Activated CD4-positive, alpha-beta T cell treated with anti-CD3 and anti-CD28 coated beads for 48 hours (primary cell): ENCODE measurements around the gene RALGAPA2.

Experiments used
- DNase-seq: peaks from one replicate; pipeline ENCODE4 v3.0.0-alpha.2; 2020

RALGAPA2 gene

DNA sequence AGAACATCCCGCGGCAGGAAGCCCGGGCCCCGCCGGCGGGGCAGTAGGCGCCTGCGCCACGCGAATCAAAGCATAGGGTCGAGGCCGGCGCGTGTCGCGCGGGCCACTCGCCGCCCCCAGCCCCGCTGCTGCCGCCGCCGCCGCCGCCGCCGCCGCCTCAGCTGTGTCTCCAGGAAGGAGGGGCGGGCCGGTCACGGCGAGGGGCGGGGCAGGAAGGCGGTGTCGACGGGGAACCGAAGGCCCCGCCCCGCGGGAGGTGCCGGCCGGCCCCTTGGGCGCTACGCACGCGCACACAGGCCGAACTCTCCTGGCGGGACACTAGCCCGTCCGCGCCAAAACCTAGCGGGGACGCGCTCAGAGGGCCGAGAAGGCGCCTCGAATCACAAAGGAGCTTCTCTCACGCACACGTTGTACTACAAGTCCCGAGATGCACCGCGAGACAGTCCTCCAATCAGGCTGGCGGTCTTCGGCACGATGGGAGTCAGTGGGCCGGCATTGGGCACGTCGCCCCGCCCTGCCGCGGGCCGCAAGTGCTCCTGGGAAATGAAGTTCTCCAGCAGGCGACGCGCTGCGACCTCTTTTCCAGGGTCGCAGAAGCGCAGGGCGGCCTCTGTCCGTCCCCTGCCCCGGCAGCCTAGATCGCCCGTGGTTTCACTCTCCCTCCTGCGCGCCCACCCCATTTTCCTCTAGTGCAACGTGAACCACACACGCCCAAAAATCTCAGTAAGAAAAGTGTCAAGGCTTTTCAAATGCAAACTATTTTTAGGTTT is at the start of gene RALGAPA2:
Gene RALGAPA2, minus strand, starts transcription at position 171 of the 770 bp plus-strand sequence. Its CDS starts 164 bp downstream, at position 7.
- DNase-seq = peak; percentile 96

DNA sequence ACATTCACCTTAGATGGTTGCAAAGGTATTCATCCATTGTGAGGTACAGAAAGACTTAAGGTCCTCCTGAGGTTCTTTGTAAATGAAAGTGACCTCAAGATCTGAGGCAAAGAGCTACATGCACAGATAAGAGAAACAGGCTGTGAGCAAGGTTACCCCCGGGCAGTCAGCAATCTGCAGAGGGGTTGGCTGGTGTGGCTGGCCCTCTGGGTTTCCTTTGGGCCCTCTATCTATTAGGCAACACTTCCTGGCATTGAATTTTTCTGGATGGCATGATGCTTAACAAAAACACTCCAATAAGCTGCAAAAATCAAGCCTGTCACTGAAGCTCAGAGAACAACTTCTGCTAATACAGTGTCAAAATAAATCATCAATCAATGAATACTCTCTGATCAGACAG is 48.9 kb upstream of the RALGAPA2 start:
- no peak for DNase-seq

DNA sequence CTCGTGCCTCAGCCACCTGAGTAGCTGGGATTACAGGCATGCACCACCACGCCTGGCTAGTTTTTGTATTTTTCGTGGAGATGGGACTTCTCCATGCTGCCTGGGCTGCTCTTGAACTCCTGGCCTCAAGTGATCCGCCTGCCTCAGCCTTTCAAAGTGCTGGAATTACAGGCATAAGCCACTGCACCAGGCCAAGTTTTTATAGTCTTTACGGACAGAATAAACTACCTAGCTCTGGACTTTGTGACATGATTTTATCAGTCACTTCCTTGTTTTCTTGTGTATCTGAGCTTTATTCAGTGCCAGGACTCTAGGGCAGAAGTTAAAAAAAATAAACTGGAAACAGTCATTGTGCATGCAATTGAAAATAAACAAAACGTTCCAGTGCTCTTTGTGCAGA is 46.7 kb upstream of the RALGAPA2 start:
- no peak for DNase-seq

DNA sequence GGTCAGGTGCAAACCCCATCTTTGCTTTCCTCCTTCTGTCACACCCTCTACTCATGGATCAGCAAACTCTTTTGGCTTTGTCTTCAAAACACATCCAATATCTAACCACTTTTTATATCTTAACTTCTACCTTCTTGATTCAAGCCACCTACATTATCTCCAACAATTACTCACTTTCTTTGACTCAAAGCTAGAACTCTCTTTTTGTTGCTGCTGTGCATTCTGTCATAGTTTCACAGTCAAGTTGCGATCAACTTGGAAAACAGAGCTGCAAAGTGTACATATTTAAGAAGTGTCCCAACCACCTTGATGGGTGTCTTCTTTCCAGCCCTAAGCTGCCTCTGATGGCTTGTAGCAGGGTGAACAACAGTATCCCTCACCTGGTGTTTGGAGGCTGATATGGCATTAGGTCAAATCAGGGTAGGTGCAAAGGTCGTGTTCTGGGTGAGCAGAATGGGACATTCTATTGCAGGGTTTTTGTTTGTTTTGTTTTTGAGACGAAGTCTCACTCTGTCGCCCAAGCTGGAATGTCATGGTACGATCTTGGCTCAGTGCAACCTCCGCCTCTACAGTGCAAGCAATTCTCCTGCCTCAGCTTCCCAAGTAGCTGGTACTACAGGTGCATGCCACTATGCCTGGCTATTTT is 43.4 kb upstream of the RALGAPA2 start:
- DNase-seq = no peak

DNA sequence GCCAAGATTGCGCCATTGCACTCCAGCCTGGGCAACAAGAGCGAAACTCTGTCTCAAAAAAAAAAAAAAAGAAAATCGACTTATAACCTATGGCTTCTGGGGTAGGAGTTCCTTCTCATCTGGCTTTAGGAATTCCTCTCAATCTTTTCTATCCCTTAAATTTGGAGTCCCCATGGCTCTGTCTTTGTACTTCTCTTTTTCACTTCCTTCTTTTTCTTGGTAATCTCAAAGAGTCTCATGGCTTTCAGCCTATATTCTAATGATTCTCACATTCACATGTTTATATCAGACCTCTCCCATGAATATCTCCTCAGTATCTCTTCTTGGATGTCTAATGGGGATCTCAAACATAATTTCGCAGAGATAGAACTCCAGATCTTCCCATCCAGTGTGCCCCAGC is 42.8 kb upstream of the RALGAPA2 start:
- no peak for DNase-seq

DNA sequence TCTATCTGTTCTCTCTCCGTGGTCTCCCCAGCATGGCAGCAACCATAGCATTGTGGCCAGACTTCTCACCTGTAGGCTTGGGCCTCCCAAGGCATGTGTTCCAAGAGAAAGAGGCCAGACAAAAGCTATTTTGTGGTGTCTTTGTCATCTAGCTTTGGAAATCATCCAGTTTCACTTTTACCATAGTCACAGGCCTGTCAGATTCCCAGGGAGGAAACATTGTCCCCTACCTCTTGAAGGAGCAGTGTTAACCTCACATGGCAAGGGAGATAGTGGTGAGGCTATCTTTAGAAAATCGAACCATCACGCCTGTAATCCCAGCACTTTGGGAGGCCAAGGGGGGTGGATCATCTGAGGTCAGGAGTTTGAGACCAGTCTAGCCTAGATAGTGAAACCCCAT is 42.3 kb upstream of the RALGAPA2 start:
- DNase-seq = no peak

DNA sequence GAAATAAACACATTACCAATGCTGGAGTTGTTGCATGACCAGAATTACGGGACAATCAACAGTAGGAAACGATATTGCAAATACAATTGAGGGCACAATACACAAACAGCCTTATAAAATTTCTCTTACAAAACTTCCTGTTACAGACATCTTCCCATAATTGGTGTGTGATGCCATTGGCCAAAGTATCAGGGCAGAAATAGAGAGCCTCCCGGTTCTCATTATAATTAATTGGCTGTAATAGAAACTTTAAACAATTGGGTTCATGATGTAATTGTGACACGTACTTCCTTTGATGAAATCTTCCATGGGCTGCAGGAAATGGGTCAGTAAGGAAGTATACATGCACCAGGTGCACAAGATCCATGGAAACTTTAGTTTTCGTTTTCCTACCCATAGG is 40.3 kb upstream of the RALGAPA2 start:
- no peak for DNase-seq

DNA sequence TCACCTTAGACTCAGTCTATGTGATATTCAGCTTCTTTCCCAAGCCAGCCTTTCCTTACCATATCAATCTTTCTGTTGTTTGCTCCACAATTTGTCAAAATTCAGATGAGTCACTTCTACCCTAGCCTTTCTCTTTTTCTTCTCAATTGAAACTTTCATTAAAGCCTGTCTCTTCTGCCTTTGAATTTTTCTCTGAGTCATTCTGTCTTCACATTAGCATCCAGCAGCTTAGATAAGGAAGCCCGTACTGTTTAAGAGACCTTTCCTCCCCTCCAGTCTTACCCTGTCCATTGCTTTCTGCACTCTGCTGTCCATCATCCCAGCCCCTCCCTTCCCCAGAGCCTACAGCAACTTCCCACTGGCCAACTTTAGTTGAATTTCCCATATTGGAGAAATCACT is 34.9 kb upstream of the RALGAPA2 start:
- DNase-seq = no peak

DNA sequence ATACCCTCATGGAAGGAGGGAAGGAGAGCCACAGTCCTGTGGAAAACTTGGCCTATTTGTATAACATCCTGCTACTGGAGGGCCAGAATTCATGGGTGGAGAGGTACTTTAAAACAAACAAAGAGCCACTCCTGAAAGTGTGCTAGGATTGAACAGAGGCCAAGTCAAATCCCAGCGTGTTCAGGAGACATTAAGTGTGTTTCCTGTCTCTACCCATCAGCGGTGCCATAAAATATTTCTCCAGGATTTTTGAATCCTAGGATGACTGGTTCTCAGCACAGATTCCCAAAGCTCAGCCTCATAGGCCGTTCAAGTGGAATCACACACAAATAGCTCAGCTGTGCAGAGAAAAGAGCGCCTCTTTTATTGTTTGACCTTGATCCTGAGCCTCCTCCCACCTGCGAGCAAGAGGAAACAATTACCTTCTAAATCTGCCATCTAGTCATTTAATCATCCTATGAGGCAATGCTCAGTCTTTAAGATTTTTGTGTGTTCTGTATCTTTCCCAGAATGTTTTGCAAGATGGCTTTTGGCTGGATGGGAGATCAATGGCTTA is 31.8 kb upstream of the RALGAPA2 start:
- no peak for DNase-seq

DNA sequence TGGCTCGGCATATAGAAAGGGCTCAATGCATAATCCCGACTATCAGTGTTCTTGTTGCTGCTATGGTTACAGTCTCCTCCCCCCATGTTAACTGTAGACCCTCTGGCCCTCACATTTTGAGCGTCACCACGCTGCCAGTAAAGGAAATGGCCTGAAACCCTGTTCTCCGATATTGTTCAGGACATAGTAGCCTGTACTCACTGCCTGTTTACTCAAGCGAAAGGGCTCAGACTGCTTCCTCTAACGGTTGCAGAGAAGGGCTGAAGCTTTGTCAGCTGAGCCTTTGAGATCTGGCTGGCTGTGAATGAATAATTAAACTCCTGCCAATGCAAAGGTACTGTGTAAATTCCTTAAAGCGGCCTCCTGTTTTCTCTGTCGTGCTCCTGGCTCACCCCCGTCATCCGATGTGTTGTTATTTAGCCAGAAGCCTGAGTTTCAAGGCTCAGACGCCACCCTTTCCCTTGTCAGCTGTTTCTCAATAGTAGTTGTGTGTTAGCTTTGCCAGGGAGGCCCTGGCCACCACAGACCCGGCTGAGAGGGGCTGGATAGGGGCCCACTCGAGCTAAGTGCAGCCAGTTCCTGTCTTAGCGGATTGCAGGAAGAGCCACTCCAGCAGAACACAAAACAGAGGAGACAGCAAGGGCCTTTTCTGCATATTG is 31.2 kb upstream of the RALGAPA2 start:
- DNase-seq = no peak

DNA sequence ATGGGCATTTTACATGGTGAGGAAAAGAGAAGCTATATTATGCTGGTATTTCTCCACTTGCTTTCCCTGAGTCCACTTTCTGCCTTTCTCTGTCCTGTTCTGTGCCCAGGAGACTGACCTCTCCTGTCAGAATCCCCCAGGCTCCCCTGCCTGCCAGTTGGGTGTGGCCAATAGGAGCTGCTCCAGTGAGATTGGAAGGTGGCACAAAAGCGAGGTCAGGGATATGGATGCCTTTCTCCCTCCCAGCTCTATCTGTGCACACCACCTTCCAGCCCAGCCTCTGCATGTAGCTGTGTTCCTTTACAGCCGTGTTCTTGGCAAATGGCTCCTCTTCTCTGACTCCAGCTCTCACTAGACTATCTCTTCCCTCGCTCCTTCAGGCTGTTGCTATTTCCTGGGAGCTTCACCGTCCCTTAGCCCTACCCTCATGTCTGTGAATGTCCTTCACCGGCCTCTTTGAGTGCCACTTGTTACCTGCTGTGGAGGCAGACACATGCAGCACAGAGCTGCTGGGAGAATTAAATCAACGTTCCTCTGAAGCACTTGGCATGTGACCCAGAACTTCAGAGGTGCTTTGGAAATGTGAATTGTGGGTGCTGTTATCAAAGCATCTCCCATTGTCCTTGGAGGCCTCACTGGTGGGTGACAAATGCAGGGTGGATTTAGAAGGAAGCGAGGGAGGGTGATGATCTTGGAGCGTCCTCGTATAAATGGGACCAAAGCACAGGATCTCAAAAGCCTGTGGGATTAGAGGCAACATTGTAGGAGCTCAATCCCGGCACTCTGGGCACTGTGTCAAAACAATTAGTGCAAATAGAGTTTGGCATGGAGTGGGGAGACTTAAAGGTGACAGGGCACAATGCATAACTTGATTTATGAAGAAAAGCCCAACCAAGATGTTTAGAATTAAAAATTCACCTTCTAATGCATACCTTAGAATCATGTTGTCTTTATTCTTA is 28.9 kb upstream of the RALGAPA2 start:
- no peak for DNase-seq

DNA sequence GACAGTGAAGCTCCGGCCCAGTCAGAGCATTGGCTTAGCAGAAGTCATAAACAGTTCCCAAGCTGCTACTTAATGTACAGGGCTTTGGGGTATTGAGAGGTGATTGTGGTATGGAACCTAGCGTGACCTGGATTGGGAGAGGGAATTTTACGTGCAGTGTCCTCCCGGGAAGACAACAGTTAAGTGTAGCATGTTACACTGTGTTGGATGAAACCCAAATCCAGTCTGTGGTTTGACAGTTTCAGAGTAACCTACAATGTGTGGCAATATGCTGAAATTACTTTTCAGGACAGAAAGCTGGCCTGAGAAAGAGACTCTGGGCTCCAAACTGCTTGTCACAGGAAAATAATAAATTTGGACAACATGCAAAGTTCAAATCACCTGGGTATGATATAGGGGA is 28.1 kb upstream of the RALGAPA2 start:
- DNase-seq = no peak

DNA sequence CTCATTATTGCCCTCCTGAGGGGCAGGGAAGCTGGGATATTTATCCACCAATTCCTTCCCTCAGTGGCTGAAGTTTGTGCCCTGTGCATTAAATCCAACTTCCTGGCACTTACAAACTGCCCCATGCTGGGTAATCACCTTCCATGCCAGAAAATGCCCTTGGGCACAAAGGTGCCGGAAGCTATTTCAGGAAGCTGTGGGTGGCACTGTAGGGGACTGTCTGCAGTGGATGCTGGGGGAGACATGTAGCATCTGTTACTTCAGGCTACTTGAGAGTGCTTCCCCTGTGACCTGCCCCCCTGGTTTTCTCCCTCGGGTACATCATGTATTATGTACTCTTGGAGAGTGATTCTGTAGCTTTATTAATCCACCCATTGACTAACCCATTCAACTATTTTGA is 24.7 kb upstream of the RALGAPA2 start:
- DNase-seq = no peak

DNA sequence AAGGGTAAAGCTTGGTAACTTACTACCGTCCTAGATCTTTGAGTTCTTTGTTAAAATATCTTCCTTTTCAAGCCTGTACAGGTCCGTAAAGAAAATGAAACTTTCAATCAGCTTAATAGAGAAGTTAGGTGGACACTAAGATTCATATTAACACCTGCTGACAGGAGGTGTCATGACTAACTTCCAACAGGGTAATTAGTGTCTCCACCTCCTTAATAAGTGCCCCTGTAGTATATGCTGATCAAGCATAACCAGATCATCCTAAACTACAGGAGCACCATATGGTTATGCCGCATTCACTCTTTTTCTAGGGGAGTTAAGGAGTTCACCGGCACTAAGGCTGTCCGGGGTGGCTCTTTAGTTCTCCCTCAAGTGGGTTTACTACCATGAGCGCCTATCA is 23.9 kb upstream of the RALGAPA2 start:
- no peak for DNase-seq

DNA sequence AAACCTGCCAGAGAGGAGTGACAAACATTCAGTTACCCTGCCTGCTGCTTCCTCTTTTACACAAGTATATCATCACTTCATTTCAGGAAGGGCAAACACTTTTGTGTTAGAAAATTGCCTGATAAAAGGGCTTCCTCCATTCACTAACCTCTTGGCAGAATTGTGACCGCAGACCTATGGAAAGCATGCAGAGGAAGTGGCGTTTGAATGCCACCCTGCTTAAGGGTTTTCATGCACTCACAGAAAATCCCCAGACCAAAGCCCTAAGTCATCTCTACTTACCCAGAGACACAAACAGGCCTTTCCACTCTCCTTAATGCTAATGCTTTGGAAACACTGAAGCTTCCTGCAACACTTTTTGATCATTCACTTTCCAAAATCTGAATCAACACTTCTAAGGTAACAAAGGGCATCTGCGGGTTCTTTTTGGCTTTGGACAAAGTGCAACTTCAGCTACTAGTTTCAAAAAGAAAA is 22.1 kb upstream of the RALGAPA2 start:
- peak; percentile 12 for DNase-seq

DNA sequence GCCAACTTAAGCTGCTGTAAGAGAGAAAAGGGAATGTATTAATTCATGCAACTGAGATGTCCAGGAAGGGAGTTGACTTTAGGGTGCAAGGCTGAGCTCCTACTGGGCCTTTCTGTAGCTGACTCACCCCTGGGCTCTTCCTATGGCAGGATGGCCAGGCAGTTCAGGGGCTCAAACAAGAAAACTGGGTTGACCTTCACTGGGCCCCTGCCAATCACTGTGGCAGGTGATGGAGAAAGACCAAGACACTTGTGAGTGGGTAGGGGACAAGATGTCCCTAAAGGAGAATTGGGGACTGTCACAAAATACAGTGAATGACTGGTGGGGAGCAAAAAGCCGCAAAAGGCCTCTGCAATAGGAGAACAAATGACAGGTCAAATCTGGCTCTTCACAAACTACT is 21.5 kb upstream of the RALGAPA2 start:
- no peak for DNase-seq

DNA sequence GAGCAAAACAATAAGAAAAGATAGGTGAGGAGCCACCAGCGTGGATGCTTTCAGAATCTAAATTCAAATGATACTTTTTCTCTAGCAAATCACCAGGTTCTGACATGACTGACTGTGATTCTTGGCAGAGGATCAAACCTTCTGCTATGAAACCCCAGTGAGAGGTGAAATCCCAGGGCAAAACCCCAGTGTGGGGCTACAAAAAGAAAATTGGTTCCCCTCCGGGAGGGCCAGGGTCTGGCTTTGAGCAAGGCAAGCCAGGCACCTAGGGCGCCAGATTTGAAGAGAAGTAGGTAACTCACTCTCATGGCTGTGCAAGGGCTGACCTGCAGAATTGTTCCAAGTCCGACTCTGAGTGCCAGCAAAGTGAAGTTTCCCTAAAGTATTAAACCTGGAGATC is 20.2 kb upstream of the RALGAPA2 start:
- no peak for DNase-seq

DNA sequence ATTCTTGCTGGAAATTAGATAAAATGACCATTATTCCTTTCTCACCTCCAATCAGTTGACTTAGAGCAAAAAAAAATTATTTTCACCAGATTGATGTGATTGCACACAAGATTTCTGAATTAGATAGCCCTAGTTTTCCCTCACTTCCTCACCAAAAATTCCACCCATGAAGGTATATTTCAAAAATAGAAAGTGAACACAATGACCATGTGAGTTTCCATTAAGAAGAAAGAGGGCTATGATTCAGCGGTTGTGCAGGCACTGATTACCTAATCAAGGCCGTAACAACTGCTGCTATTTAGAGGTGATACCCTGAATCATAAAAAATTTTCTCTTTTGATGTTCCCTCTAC is 19.5 kb upstream of the RALGAPA2 start:
- no peak for DNase-seq

DNA sequence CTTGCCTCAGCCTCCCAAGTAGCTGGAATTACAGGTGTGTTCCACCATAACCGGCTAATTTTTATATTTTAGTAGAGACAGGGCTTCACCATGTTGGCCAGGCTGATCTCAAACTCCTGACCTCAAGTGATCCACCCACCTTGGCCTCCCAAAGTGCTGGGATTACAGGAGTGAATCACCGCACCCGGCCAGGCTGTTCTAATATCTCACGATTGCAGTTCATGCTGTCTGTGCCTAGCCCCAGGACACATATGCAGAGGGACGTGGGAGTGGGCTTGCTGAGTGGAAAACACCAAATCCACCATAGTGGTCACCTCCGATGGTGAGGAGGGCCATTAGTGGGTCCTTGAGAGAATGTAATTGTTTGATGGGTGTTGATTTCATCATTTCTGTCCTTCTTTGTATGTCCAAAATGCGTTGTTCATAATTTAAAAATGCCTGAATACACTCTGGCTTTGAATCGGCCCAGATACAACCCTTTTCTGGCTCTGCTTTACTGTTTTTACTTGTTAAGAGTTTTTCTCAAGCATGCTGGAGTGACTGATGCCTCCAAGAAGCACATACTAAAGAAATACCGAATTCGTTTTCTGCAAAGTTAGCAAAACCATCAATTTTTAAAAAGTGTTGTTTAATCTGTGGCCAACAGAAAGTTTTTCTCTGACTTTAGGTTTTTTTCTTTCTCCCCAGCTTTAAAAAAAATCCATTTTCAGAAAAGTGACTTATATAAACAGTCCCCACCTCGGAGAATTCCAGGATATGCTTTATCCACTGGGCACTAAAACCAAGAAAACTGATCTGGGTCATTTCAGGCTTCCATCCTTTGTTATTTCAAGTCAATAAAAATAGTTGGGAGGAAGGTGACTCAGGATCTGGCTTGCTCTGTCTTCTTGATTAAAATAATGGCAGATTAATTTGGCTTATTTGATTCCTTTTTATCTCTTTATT is 18.8 kb upstream of the RALGAPA2 start:
- no peak for DNase-seq

DNA sequence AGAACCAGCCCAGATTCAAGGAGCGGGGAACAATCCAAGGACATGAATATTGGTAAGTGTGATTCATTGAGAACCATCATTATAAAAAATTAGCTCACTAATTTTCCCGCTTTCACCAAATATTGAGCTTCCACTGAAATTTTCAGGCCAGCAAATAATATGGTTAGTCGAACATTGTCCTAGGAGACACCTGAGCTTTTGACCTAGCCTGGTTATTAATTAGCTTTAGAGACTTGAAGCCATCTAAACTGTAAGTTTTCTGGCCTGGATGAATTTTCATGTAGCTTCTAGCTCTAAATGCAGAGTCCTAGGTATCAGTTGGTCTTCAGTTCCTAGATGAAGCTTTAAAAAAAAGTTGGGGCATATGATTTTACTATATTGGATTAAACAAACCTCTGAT is 17.1 kb upstream of the RALGAPA2 start:
- DNase-seq = no peak

DNA sequence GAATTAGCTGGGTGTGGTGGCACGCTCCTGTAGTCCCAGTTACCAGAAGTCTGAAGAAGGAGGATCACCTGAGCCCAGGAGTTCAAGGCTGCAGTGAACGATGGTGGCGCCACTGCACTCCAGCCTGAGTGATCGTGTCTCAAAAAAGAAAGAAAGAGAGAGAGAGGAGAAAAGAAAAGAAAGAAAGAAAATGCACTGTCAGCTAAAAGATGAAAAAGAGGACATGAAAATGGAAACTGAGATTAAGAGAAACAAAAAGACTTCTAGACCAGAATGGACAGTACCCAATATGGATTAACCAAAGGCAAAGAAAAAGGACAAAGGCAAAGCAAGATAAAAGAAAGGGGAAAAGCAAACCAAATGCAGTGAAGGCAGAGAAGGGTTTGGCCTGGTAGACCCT is 9.0 kb upstream of the RALGAPA2 start:
- DNase-seq = no peak

DNA sequence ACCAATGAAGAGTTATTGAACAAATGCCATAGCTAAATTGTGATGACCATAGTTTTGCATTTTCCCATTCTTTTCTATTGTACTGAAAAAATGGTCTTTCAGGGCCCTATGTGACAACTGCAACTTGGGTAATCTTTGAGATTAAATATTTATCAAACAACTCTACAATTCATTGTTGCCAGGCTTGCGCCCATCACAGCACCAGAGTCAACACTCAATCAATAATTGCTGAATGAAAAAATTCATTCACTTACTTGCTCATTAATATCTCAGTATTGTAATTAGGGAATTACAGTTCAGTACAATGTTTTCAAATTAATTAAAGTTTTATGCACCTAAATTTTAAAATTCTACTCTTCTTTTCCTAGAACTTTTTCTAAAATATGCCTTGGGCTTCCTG is 7.7 kb upstream of the RALGAPA2 start:
- no peak for DNase-seq
